Central memory CD8-positive, alpha-beta T cell (primary cell): Measurements from ENCODE around the gene CDKN1A.

Source experiments
- ATAC-seq: fragments of 150-1000 bp; cut with Tn5 transposase; replicated peaks from 2 replicates; pipeline ENCODE4 v1.10.0; 2022; ENCODE audit warnings: mild to moderate bottlenecking, moderate FRiP score, moderate number of reproducible peaks; ENCODE audit not compliant: poor library complexity, severe bottlenecking; ENCODE audit errors: extremely low read depth
- DNase-seq, 2 donors: peaks; one replicate each; pipeline ENCODE4 v3.0.0; 2021; ENCODE audit warnings: low spot score in 2 of 2
- H3K27ac Mint-ChIP-seq: one replicate; pipeline ENCODE4 v1.8.0; 2022; ENCODE audit warnings: low read depth, mild to moderate bottlenecking, moderate library complexity, mixed read lengths
- H3K27me3 Mint-ChIP-seq: one replicate; pipeline ENCODE4 v1.8.0; 2022; ENCODE audit warnings: mixed read lengths
- H3K36me3 Mint-ChIP-seq: one replicate; pipeline ENCODE4 v1.8.0; 2022; ENCODE audit warnings: mild to moderate bottlenecking, moderate library complexity, mixed read lengths; ENCODE audit not compliant: insufficient read depth
- H3K4me1 Mint-ChIP-seq: one replicate; pipeline ENCODE4 v1.8.0; 2022; ENCODE audit warnings: mixed read lengths
- H3K4me3 Mint-ChIP-seq: one replicate; pipeline ENCODE4 v1.8.0; 2022; ENCODE audit warnings: mild to moderate bottlenecking, moderate library complexity, mixed read lengths
- H3K9me3 Mint-ChIP-seq: one replicate; pipeline ENCODE4 v1.8.0; 2022; ENCODE audit warnings: mixed read lengths

CDKN1A gene

DNA sequence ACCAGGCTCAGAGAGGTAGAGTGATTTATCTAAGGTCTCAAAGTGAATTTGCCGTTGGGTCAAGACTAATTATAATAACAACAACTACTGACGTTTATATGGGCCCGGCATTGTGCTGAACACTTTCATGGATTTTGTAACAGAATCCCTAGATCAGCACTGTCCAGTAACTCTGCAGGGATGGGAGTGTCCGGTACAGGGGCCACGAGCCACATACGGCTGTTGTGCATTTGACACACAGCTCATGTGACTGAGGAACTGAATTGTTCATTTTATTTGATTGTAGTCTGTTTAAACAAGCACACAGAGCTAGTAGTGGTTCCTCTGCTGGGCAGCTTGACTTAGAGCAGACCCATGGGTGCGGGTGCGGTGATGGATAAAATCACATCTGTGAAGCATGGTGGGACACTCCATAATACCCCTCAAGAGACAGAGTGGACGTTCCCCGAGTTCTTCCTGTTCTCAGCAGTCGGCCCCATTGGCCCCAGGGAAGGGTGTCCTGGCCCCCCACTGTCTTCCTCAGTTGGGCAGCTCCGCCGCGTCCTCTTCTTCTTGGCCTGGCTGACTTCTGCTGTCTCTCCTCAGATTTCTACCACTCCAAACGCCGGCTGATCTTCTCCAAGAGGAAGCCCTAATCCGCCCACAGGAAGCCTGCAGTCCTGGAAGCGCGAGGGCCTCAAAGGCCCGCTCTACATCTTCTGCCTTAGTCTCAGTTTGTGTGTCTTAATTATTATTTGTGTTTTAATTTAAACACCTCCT, 6.8 kb downstream of the CDKN1A start:
- ATAC-seq = no peak
- Mint-ChIP-seq H3K9me3 (no peaks in the 10 kb centered on the region), H3K4me3 (no peak overlapping the region), H3K27ac (no peak overlapping the region), H3K36me3 (peaks cover 16% of the 10 kb centered on the region), H3K4me1 (peaks cover 10% of the 10 kb centered on the region), H3K27me3 (no peaks in the 10 kb centered on the region)
- no peak for DNase-seq

- Mint-ChIP-seq H3K9me3 (no peaks in the 10 kb centered on the region), H3K36me3 (peaks cover 15% of the 10 kb centered on the region), H3K27ac (no peak overlapping the region), H3K27me3 (no peaks in the 10 kb centered on the region), H3K4me1 (peaks cover 3% of the 10 kb centered on the region), H3K4me3 (no peak overlapping the region)
- DNase-seq (no peak), ATAC-seq (no peak)
These were observed 7.6 kb downstream of the CDKN1A start for GRCh38 chr6:36685926-36686667.

DNA sequence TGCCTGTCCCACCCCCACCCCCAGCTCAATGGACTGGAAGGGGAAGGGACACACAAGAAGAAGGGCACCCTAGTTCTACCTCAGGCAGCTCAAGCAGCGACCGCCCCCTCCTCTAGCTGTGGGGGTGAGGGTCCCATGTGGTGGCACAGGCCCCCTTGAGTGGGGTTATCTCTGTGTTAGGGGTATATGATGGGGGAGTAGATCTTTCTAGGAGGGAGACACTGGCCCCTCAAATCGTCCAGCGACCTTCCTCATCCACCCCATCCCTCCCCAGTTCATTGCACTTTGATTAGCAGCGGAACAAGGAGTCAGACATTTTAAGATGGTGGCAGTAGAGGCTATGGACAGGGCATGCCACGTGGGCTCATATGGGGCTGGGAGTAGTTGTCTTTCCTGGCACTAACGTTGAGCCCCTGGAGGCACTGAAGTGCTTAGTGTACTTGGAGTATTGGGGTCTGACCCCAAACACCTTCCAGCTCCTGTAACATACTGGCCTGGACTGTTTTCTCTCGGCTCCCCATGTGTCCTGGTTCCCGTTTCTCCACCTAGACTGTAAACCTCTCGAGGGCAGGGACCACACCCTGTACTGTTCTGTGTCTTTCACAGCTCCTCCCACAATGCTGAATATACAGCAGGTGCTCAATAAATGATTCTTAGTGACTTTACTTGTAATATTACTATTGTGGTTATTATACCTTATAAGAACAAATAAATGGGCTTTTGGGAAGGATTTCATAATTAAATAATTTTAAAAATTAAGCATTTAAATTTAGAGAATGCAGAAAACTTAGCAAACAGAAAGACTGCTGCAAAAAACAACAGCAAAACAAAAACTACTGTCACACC, 8.4 kb downstream of the CDKN1A start:
- ATAC-seq (no peak), DNase-seq (no peak)
- H3K4me3 Mint-ChIP-seq = no peak overlapping the region
- H3K4me1 Mint-ChIP-seq = no peaks in the 10 kb centered on the region
- no peaks in the 10 kb centered on the region for H3K9me3 Mint-ChIP-seq
- H3K27ac Mint-ChIP-seq = no peak overlapping the region
- H3K36me3 Mint-ChIP-seq = peaks cover 15% of the 10 kb centered on the region
- H3K27me3 Mint-ChIP-seq = no peaks in the 10 kb centered on the region

GRCh38 chr6:36688063-36688738, 9.7 kb downstream of the CDKN1A start:
- no peak for DNase-seq
- Mint-ChIP-seq H3K4me1 (no peaks in the 10 kb centered on the region), H3K9me3 (no peaks in the 10 kb centered on the region), H3K27me3 (no peaks in the 10 kb centered on the region), H3K4me3 (no peak overlapping the region), H3K36me3 (peaks cover 11% of the 10 kb centered on the region), H3K27ac (no peak overlapping the region)
- ATAC-seq = no peak

- ATAC-seq = no peak
- peaks cover 5% of the 10 kb centered on the region for H3K4me1 Mint-ChIP-seq
- no peaks in the 10 kb centered on the region for H3K27me3 Mint-ChIP-seq
- no peak for DNase-seq
- no peak overlapping the region for H3K4me3 Mint-ChIP-seq
- H3K36me3 Mint-ChIP-seq = peaks cover 10% of the 10 kb centered on the region
- H3K27ac Mint-ChIP-seq = no peak overlapping the region
- H3K9me3 Mint-ChIP-seq = no peaks in the 10 kb centered on the region
These were observed 10.2 kb downstream of the CDKN1A start for GRCh38 chr6:36688739-36689075.

DNA sequence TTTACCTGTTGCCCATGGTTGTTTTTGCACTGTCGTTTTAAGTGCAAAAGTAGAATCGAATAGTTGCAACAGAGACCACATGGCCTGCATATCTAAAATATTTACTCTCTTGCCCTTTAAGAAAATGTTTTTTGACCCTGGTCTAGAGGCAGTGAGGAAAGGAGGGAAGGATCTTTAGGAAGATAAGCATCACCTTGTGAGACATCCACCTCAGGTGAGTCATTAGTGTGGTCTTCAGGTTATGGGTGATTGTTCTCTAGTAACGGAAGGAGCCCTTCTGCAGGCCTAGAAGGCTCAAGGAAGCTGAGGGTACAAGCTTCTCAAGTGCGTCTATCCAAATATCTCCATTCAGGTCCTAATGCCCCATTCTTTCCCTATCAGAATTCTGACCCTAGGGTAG, 12.5 kb downstream of the CDKN1A start:
- no peak for DNase-seq
- no peak overlapping the region for H3K27ac Mint-ChIP-seq
- peaks cover 7% of the 10 kb centered on the region for H3K36me3 Mint-ChIP-seq
- H3K9me3 Mint-ChIP-seq = no peaks in the 10 kb centered on the region
- no peak for ATAC-seq
- H3K27me3 Mint-ChIP-seq = no peaks in the 10 kb centered on the region
- peaks cover 6% of the 10 kb centered on the region for H3K4me1 Mint-ChIP-seq
- H3K4me3 Mint-ChIP-seq = no peak overlapping the region

DNA sequence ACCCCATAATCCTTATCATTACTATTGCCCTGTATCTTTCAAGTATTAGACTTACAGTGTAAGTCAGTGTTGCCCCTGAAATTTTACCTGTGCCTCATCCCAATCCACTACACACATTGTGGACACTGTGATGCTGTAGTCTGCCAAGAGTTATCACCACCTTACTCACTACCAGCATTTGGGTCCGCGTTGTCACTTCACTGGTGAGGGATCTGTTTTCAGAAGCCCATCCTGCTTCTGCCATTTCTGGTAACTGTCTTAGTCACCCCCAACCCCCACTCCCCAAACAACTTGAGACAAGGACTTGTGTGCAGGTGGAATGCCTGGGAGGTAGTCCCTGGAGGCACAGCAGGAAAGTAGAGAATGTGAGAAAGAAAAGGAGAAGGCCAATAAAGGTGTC, 13.1 kb downstream of the CDKN1A start:
- no peak for DNase-seq
- Mint-ChIP-seq H3K36me3 (peaks cover 5% of the 10 kb centered on the region), H3K27ac (no peak overlapping the region), H3K27me3 (no peaks in the 10 kb centered on the region), H3K4me3 (no peak overlapping the region), H3K9me3 (no peaks in the 10 kb centered on the region), H3K4me1 (peaks cover 7% of the 10 kb centered on the region)
- ATAC-seq = no peak

GRCh38 chr6:36692220-36692619, 13.7 kb downstream of the CDKN1A start:
- ATAC-seq = peak; percentile 84
- Mint-ChIP-seq H3K4me1 (peaks cover 10% of the 10 kb centered on the region), H3K36me3 (peaks cover 3% of the 10 kb centered on the region)

DNA sequence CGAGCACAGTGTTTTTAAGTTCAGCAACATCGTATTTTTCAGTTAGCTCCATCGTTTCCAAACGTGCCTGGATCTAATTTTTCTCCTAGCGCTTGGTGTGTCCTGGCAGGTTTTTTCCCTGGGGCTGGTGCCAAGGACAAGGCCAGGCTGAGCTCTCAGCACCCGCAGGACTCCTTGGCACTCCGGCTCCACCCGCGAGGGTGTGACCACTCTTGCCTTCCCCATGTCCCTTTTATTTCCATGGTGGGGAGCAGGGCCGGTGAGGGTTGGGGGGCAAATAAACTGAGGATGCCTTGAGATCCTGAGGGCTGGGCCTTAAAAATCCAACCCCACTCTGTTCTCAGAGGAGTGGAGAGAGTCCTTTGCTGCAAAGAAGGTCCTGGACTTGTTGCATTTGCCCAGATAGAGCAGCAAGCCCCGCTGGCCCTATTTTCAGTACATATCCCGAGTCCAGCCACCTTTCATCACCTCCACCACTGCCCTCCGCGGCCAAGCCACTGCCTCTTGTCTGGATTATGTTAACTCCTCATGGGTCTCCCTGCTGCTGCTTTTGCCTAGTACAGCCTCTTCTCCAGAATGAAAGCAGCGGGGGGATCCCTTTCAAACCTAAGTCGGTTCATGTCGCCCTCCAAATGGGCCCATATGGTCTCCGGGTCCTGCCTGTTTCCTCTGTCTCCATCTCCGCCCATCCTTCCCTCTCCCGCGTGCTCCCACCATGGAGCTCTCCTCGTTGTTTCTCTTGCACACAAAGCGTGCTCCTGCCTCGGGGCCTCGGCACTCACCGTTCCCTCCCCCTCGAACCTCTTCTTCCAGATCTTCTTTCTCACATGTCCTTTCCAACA, 14.6 kb downstream of the CDKN1A start:
- H3K9me3 Mint-ChIP-seq = no peaks in the 10 kb centered on the region
- peaks cover 10% of the 10 kb centered on the region for H3K4me1 Mint-ChIP-seq
- peak overlapping the region; percentile 77 for H3K27ac Mint-ChIP-seq
- no peak overlapping the region for H3K4me3 Mint-ChIP-seq
- ATAC-seq = no peak
- H3K27me3 Mint-ChIP-seq = no peaks in the 10 kb centered on the region
- H3K36me3 Mint-ChIP-seq = peaks cover 3% of the 10 kb centered on the region
- DNase-seq = no peak

More at GRCh38 chr6:36692220-36692619, 13.7 kb downstream of the CDKN1A start:
- no peak overlapping the region for H3K4me3 Mint-ChIP-seq
- no peaks in the 10 kb centered on the region for H3K27me3 Mint-ChIP-seq
- H3K27ac Mint-ChIP-seq = no peak overlapping the region
- DNase-seq = no peak
- no peaks in the 10 kb centered on the region for H3K9me3 Mint-ChIP-seq

DNA sequence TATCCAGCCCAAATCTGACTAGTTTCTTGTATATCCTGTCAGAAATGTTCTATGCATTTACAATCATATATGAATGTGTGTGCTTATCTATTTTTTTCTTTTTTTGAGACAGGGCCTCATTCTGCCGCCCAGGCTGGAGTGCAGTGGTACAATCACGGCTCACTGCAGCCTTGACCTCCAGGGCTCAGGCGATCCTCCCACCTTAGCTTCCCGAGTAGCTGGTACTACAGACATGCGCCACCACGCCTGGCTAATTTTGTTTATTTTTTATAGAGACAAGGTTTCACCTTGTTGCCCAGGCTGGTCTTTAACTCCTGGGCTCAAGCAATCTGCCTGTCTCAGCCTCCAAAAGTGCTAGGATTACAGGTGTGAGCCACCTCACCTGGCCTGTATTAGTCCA, 16.1 kb downstream of the CDKN1A start:
- H3K36me3 Mint-ChIP-seq = peaks cover 3% of the 10 kb centered on the region
- no peaks in the 10 kb centered on the region for H3K27me3 Mint-ChIP-seq
- H3K9me3 Mint-ChIP-seq = no peaks in the 10 kb centered on the region
- H3K4me1 Mint-ChIP-seq = peaks cover 10% of the 10 kb centered on the region
- no peak for ATAC-seq
- no peak overlapping the region for H3K4me3 Mint-ChIP-seq
- DNase-seq = no peak
- H3K27ac Mint-ChIP-seq = no peak overlapping the region

GRCh38 chr6:36695414-36695813, 16.9 kb downstream of the CDKN1A start:
- Mint-ChIP-seq H3K4me3 (no peak overlapping the region), H3K9me3 (no peaks in the 10 kb centered on the region), H3K36me3 (peaks cover 2% of the 10 kb centered on the region), H3K27ac (no peak overlapping the region), H3K27me3 (no peaks in the 10 kb centered on the region), H3K4me1 (peaks cover 10% of the 10 kb centered on the region)
- ATAC-seq (no peak), DNase-seq (no peak)
